Ovary (tissue), 9 donors: ENCODE results near the gene MSX2. TPM values are rescaled to one million over a fixed set of nuclear protein-coding genes. Genes with fewer than 3 reads are reported as not detected.

Experiments used
- DNase-seq, 5 donors: peaks; one replicate each; pipeline ENCODE4 v3.0.0-alpha.2; 2019 to 2020
- H3K27ac ChIP-seq, 2 donors: fragments of 200-600 bp; one replicate each; pipeline versions ENCODE4 v1.5.1 to v1.8.0; 2019 to 2022
- H3K27me3 ChIP-seq: fragments of 200-600 bp; one replicate; pipeline ENCODE4 v1.8.0; 2022
- H3K36me3 ChIP-seq: fragments of 200-600 bp; sonication (generic); one replicate; pipeline ENCODE4 v1.5.1; 2019
- H3K4me1 ChIP-seq: one replicate; pipeline ENCODE4 v1.8.1; 2013; ENCODE audit warnings: mild to moderate bottlenecking, moderate library complexity; ENCODE audit not compliant: insufficient read depth
- H3K4me3 ChIP-seq: fragments of 200-600 bp; sonication (generic); one replicate; pipeline ENCODE4 v1.5.1; 2017
- H3K9me3 ChIP-seq, 2 donors: fragments of 200-600 bp in 1 of 2; sonication (generic) in 1 of 2; one replicate each; pipeline versions ENCODE4 v1.5.1 to v1.8.1; 2013 to 2019; ENCODE audit warnings: mild to moderate bottlenecking in 1 of 2, moderate library complexity in 1 of 2
- EP300 ChIP-seq: sonication (generic); formaldehyde crosslinking; IDR thresholded peaks from one replicate; pipeline ENCODE4 v1.6.1; 2017; ENCODE audit warnings: antibody characterized with exemption
- POLR2A ChIP-seq: fragments of 450-650 bp; IDR thresholded peaks from one replicate; pipeline ENCODE4 v1.6.1; 2017; ENCODE audit warnings: antibody characterized with exemption, mild to moderate bottlenecking, moderate library complexity
- WGBS, 3 donors: extraction: QIAGEN DNeasy Blood & Tissue Kit in 1 of 3; methylation state at CpG; one replicate each; pipeline versions ENCODE4 v1.1.5 to v1.1.7; 2013 to 2017; 5-methylcytosine and 5-hydroxymethylcytosine counted together
- intact Hi-C, 4 donors: fragments of 100-400 bp; cut with DNase I; formaldehyde crosslinking; loops; one replicate each; pipeline versions ENCODE4 v1.11.0 to v1.15.1; 2022 to 2023
- polyA plus RNA-seq, 2 donors: library from polyadenylated mRNA; stranded (reverse); fragments of 200-250 nt in 1 of 2; fragments of 350-450 nt in 1 of 2; fragmentation: Illumina TruSeq in 1 of 2; extraction: RNeasy Lipid Tissue Mini Kit (QIAGEN cat#74804) in 1 of 2; gene quantifications; one replicate each; pipeline ENCODE4 v1.2.3, GENCODE V29; 2013 to 2014
- total RNA-seq, 7 donors: library from RNA; depleted of rRNA in 2 of 7; stranded (reverse); fragments of >200 nt in 2 of 7; fragmentation: NEBNext Ultra II Directional in 3 of 7; extraction: Animal tissue kit (Norgen Biotek cat#: 25700) in 3 of 7; gene quantifications; one replicate each; pipeline versions ENCODE4 v1.1.0 to v1.2.4, GENCODE V29; 2016 to 2023
- TF ChIP-seq, protein P1 (sequence below), 3 donors: fragments of 450-650 bp in 2 of 3; fragments of 200-600 bp in 1 of 3; IDR thresholded peaks; one replicate each; pipeline versions ENCODE4 v1.5.1 to v1.8.0; 2016 to 2022; ENCODE audit warnings: antibody characterized with exemption in 3 of 3, mild to moderate bottlenecking in 1 of 3
- donor health status: DM: no; HTN: no; CAD: no; lungs with moderate emphysema.
- donor health status: DM: no; HTN: no; CAD: no.
- donor health status: Bipolar disorder and iron deficiency.
- donor health status: DM: yes; HTN: yes; CAD: no.
- donor health status: DM: no; HTN: no; CAD: no.
- donor health status: DM: yes; HTN: yes; CAD: no.

Gene MSX2
- total and polyA plus RNA-seq, 9 donors = 0.24 to 0.83 (median 0.47) TPM; not detected in 3

GRCh38 chr5:174729075-174729680 is 4.8 kb downstream of the MSX2 start:
- DNase-seq = no peak
- no peaks in the 10 kb centered on the region for H3K36me3 ChIP-seq
- H3K9me3 ChIP-seq = no peaks in the 10 kb centered on the region
- intact Hi-C loops = no loop called here
- no peak overlapping the region for H3K4me3 ChIP-seq
- no peaks in the 10 kb centered on the region for H3K27me3 ChIP-seq
- no peak overlapping the region for H3K27ac ChIP-seq
- 84 to 90% (median 88%) methylated on average over 18 of the region's 18 CpGs for WGBS, 3 donors
- TF ChIP-seq EP300 = no peak
- no peak for TF ChIP-seq POLR2A
- TF ChIP-seq, protein P1, sequence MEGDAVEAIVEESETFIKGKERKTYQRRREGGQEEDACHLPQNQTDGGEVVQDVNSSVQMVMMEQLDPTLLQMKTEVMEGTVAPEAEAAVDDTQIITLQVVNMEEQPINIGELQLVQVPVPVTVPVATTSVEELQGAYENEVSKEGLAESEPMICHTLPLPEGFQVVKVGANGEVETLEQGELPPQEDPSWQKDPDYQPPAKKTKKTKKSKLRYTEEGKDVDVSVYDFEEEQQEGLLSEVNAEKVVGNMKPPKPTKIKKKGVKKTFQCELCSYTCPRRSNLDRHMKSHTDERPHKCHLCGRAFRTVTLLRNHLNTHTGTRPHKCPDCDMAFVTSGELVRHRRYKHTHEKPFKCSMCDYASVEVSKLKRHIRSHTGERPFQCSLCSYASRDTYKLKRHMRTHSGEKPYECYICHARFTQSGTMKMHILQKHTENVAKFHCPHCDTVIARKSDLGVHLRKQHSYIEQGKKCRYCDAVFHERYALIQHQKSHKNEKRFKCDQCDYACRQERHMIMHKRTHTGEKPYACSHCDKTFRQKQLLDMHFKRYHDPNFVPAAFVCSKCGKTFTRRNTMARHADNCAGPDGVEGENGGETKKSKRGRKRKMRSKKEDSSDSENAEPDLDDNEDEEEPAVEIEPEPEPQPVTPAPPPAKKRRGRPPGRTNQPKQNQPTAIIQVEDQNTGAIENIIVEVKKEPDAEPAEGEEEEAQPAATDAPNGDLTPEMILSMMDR (IDR thresholded peaks at IDR 0.05) = no peak
- H3K4me1 ChIP-seq = peaks cover 3% of the 10 kb centered on the region

- 7 to 9% (median 8%) methylated on average over 42 to 45 of the region's 45 CpGs for WGBS, 3 donors
- DNase-seq = no peak
- Histone ChIP-seq H3K4me3 (no peak overlapping the region), H3K27ac (no peak overlapping the region), H3K9me3 (no peaks in the 10 kb centered on the region), H3K27me3 (no peaks in the 10 kb centered on the region), H3K4me1 (no peaks in the 10 kb centered on the region), H3K36me3 (no peaks in the 10 kb centered on the region)
- intact Hi-C loops = no loop called here
- no peak for TF ChIP-seq EP300
- TF ChIP-seq POLR2A = no peak
- TF ChIP-seq, protein P1 (IDR thresholded peaks at IDR 0.05) = no peak
Observed at GRCh38 chr5:174731214-174732035, 7.0 kb downstream of the MSX2 start.

DNA sequence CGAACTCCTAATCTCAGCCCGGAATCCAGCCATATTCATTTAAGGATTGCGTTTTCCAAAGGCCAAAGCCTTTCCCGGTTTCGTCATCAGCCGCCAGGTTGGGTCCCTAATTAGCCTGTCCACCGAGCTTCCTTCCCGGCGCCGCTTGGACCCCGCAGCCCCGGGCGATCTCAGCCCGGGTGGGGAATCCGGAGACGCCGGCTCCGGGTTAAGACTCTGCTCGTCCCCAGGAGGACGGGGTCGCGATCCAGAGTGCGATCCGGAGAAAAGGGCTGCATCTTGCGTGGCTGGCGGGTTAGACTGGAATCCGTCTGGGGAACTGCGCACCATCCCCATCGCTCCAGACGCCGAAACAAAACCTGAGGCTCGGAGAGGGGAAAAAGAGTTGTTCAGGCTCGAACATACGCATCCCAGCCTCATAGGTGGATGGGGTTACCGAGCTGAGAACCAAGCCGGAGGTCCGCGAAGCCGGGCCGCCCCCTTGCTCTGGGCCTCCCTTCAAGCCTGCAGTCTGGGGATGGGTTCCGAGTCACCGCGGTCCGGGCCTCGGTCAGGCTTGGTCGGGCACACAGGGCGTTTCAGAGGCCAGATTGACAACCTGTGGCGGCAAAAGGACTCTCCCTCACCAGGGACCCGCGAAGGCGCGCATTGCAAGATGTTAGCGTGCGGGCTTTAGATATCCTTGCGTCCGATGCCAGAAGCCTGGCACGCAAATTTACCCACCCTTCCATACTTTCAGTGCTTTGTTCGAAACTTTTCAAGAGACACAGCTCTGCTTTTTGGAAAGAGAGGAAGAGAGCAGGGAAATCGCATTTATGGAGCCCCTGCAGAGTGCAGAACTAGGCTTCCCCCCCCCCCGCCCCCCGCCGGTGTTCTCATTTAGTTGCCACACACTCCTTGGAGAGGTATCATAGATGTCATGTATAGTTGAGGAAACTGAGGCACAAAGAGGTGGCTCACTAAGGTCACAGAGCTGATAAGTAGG is 7.9 kb downstream of the MSX2 start:
- WGBS, 3 donors = 11 to 17% (median 16%) methylated on average over 62 of the region's 62 CpGs
- no peak overlapping the region for H3K4me3 ChIP-seq
- no peaks in the 10 kb centered on the region for H3K9me3 ChIP-seq
- TF ChIP-seq POLR2A (no peak), EP300 (no peak)
- TF ChIP-seq, protein P1 (IDR thresholded peaks at IDR 0.05) = no peak
- no peaks in the 10 kb centered on the region for H3K36me3 ChIP-seq
- no peaks in the 10 kb centered on the region for H3K27me3 ChIP-seq
- intact Hi-C loops = no loop called here
- H3K27ac ChIP-seq = no peak overlapping the region
- no peak for DNase-seq
- H3K4me1 ChIP-seq = no peaks in the 10 kb centered on the region

DNA sequence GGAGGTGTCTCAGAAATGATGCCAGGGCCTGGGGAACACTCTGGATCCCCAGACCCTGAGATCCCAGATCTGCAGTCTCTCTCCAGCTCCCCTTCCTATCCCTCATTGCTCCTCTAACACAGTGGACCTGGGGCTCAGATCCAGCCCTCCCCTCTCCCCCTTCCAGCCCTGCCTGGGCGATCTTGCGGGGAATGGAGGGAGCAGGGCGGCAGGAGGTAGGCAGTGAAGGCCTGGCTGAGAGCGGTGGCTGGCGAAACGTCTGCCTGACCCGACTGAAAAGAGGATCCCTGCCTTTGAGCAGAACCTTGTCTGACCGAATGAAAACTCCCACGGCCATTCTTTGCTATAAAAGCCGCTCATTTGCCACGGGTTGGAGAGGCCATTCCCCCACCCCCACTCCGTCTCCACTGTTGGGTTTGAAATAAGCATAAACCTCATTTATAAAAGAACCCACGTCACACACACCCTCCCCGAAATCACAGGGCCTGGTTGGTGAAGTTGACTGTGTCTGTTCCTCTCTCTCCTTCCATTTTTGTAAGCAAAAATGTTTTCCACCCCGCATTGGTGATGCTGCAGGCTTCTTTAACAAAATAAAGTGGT is 8.8 kb downstream of the MSX2 start:
- no peaks in the 10 kb centered on the region for H3K36me3 ChIP-seq
- no peak overlapping the region for H3K27ac ChIP-seq
- no peak for TF ChIP-seq EP300
- TF ChIP-seq, protein P1 (IDR thresholded peaks at IDR 0.05) = no peak
- TF ChIP-seq POLR2A = no peak
- intact Hi-C loops = no loop called here
- no peaks in the 10 kb centered on the region for H3K4me1 ChIP-seq
- no peak overlapping the region for H3K4me3 ChIP-seq
- no peaks in the 10 kb centered on the region for H3K27me3 ChIP-seq
- 27 to 28% (median 28%) methylated on average over 15 of the region's 15 CpGs for WGBS, 3 donors
- DNase-seq = no peak
- H3K9me3 ChIP-seq = no peaks in the 10 kb centered on the region
